Lower leg skin (tissue), 3 donors: ENCODE data around the gene PSMA7.

Experiments used
- CTCF ChIP-seq, 3 donors: fragments of 450-650 bp; IDR thresholded peaks; one replicate each; pipeline ENCODE4 v1.5.1; 2016; ENCODE audit warnings: antibody characterized with exemption in 3 of 3, mild to moderate bottlenecking in 3 of 3, moderate library complexity in 2 of 3
- POLR2A ChIP-seq, 2 donors: fragments of 450-650 bp; IDR thresholded peaks; one replicate each; pipeline ENCODE4 v1.6.1; 2016 to 2017; ENCODE audit warnings: antibody characterized with exemption in 2 of 2, mild to moderate bottlenecking in 1 of 2, moderate library complexity in 1 of 2

- TF ChIP-seq CTCF (IDR thresholded peaks at IDR 0.05): no peak
- TF ChIP-seq POLR2A (IDR thresholded peaks at IDR 0.05): no peak
These were observed 35.9 kb upstream of the PSMA7 start for GRCh38 chr20:62179162-62179504.
